GM18498 (cell line): ENCODE results near the gene SGSM1.
"Not testable (repeated sequence)": the region's sequence is repeated elsewhere in the genome, so short reads cannot be mapped to it uniquely, and the experiment has no call there.

ENCODE experiments used
- ATAC-seq: cut with Tn5 transposase; IDR thresholded peaks from one replicate; pipeline ENCODE4 v1.9.1; 2021; ENCODE audit warnings: mild to moderate bottlenecking, moderate library complexity; ENCODE audit not compliant: unreplicated experiment

SGSM1 gene

DNA sequence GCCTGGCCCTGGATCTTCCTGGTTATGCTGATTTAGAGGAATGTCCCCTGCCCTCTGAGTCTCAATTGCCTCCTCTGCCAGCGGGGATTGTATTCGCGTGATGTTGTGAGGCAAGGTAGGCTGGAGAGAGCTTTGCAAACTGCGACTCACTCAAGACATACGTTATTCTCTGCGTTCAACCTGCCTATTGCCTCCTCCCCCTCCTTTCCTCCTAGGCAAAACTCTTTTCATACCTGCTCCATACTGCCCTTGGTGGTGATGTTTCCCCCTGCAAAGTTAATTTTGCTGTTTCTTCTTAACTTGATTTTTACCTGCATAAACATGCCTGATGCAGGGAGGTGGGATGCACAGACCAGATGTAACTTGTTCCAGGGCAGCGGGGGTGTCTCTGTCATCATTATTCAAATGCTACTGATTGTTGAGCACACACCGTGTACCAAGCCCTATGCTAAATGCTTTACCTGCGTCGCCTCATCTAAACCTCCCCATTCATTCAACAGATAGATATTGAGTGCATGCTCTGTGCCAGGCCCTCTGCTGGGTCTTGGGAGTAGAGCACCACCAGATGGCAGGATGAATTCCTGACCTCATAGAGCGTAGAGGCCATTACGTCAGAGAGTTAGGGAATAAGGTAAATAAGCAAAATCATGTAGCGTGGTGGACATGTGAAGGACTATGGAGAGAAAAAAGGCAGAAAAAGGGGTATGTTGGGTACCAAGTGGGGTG lies 29.0 kb downstream of the SGSM1 start:
- no peak for ATAC-seq

DNA sequence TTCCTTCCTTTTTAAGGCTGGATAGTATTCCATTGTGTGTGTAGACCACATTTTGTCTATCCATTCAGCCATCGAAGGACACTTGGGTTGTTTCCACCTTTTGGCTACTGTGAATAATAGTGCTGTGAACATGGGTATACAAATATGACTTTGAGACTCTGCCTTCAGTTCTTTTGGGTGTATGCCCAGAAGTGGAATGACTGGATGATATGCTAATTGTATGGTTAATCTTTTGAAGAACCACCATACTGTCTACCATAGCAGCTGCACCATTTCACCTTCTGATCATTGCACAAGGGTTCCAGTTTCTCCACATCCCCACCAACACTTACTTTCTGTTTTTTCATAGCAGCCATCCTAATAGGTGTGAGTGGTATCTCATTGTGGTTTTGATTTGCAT lies 30.3 kb downstream of the SGSM1 start:
- no peak for ATAC-seq

DNA sequence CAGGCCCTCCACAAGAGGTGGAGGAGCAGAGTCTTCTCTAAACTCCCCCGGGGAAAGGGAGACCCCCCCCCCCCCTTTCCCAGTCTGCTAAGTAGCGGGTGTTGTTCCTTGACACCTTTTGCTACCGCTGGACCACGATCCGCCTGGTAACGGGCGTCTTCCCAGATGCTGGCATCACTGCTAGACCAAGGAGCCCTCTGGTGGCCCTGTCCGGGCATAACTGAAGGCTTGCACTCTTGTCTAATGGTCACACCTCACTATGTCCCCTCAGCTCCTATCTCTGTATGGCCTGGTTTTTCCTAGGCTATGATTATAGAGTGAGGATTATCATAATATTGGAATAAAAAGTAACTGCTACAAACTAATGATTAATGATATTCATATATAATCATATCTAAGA lies 31.5 kb downstream of the SGSM1 start:
- not testable (repeated sequence) for ATAC-seq

DNA sequence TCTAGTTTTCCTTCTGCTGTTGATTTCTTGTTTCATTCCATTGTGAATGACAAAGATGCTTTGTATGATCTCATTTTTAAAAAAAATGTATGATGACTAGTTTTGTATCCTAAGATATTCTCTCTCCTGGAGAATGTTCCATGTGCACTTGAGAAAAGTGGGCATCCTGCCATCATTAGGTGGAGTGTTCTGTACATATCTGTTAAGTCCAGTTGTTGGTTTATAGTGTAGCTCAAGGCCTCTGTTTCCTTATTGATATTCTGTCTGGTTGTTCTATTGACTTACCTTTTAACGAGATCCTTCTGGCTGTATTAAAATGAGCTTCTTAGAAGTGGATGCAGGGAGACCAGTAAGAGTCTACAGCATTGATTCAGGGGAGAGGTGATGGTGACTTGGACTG lies 35.2 kb downstream of the SGSM1 start:
- no peak for ATAC-seq

DNA sequence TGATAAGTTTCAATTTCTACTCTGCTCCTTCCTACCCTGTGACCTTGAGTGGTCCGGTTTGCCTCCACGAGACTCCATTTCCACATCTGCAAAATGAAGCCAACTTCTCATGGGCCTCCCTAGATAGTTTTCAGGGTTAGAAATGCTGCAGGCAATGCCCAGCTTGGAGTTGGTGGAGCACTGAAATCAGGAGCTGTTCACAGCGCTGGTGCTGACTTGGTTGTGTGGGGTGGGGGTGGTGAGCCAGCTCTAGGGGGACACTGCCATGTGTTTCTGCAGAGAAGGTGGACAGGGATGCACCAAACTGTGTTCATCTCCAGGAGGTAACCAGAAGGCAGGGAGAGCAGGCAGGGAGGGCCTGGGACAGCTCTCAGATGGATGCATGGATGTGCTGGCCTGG lies 37.0 kb downstream of the SGSM1 start:
- ATAC-seq, result no peak

DNA sequence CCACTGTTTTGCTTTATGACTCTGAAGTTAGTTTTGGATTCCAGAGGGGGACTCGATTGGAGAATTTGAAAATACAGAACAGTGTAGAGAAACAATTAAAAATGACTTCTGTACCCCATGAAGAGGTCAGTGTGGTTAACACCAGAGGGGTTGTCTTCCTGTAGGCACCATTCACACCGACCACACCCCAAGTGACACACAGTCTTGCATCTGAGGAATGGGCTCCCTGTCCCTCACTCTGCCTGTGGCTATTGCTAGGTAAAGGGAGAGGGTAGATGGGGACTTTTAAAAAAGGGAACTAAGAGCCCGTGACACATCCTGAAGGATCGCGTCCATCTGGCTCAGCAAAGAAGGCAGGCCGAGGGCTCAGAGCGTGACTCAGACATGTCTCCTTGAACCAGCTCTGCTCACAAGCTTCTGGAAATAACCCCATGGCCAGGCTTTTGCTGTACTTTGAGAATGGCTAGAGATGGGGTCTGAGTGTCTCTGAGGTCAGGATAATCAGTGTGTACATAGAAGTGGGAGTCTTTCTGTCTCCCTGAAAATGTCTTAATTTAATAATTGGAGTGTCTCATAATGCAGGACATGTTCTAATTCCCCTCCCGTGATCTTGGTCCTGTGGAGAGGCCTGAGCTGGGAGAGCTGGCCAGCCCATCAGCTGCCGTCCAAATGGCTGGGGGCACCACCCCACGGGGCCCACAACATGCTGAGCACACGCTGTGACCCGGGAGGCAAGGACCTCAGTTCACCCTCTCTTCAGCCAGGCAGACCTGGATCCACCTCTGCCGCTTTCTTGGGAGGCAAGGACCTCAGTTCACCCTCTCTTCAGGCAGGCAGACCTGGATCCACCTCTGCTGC lies 39.3 kb downstream of the SGSM1 start:
- ATAC-seq, result no peak

DNA sequence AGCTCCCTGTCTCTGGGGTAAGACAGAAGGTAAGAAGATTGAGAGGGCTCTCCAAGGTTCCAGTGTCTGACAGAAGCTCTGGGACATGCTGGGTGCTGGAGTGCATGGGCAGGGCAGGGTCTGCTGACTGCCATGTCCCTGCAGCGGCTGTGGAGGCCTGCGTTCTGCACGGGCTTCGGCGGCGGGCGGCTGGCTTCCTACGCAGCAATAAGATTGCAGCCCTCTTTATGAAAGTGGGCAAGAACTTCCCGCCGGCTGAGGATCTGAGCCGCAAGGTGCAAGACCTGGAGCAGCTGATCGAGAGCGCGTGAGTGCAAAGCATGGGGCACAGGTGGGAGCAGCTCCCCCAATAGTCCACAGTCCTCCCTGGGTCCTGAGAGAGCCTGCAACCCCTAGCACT lies 41.5 kb downstream of the SGSM1 start:
- no peak for ATAC-seq

DNA sequence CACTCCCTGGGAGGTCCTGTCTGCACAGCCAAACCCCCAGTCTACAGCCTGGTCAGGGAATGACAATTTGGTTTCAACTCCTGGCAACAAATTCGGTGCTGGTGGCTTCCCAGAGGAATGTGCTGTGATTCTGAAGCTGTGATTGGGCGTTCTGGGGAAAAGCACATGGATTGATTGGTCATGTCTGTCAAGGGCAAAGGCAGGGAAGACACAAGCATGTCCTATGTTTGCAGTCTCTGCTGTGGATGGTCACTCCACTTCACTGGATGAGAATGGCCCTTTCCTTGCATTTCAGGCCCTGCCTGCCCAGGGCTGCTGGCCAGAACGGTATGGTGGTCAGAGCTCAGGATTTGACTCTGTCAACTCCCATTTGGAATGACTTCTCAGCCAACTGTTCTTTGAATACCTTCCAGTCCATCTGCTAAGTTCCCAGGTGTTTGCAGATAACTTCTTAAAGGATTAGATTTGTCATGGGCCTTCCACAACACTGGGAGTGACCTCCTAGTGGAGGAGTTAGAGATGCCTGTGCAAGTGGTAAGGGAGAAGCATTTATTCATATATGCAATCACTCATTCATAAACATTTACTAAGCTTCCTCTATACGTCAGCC lies 42.7 kb downstream of the SGSM1 start:
- ATAC-seq, result no peak

DNA sequence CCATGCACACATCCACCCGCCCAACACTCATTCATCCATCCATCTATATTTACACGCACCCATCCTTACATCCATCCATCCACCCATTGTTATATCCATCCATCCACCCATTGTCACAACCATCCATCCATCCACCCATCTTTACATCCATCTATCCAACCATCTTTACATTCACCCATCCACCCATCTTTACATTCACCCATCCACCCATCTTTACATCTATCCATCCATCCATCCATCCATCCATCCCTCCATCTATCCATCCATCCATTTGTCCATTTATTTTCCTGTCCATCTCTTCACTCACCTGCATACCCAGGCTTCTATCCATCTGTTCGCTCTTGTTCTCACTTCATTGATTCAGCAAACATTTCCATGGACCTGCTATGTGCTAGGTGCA lies 49.8 kb downstream of the SGSM1 start:
- ATAC-seq, result no peak

DNA sequence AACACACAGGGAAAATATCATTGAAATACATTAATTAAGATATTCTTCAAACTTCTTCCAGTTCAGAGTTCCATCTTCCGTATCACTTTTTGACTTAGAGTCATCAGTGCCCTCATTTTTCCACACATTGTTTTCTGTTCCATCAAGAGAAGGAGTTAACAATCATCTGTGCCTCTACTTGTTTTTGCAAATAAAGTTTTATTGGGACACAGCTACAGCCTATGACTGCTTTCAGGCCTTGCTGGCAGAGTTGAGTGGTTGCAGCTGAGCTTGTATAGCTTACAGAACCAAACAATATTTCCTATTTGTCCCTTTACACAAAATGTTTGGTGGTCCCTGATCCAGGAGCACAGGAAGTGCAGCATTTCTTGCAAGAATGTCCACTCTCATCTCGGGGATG lies 51.6 kb downstream of the SGSM1 start:
- no peak for ATAC-seq

DNA sequence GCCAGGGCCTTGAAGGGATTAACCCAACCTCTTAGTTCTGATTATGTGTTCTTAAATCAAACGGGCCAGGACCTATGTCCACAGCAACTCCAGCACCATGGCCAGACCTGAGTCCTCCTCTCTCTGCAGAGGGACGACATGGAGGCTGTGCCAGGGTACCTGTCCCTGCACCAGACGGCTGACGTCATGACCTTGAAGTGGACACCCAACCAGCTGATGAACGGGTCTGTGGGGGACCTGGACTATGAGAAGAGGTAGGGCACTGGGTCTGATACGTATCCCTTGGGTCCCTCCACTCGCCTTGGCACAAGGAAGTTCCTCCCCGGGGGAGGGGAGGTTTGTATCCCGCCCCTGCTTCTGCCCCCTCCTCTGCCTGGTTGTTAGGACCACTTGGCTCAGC lies 53.6 kb downstream of the SGSM1 start:
- no peak for ATAC-seq

DNA sequence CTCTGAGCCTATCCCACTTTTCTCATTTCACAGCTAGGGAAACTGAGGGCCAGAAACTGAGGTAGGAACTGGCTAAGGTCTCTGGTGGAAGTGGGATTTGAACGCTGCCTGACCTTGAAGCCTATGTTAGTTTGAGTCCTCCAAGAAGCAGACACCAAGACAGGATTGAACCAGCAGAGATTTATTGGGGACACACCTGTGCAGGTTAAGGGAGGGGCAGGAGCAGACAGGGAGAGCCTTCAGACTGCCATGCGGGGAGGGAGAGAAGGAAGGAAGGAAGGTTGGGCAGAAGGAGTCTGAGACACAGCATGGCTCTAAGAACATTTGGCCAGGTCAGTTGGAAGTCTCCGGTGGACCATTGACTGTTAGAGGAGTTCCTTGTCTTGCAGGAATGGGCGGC lies 59.5 kb downstream of the SGSM1 start:
- ATAC-seq, result no peak

DNA sequence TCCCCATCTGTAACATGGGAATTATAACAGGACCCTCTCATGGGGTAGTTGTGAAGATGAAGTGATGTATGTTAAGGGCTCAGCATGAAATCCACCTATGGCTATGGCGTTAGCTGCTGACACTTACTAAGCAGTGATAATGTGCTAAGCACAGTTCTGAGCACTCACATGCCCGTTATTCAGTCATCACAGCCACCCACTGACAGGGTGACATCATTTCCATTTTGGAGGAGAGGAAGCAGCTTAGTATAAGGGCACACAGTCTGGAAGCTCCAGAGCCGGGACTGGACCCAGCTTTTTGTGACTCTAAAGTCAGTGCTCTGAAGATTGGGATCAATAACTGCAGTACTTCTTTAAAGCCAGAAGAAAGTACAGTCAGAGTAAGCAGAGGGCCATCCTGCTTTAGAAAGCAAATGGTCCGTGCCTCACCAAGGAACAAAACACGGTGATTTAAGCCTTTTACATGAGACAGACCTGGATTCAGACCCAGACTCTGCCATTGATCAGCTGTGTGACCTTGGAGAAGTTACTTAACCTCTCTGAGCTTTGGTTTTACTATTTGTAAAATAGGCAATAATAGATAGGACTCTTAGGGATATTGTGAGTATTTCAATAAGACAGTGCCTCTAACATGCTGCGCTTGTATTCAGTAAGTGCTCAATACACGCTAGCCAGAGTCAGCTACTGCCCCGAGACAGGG lies 61.5 kb downstream of the SGSM1 start:
- no peak for ATAC-seq

DNA sequence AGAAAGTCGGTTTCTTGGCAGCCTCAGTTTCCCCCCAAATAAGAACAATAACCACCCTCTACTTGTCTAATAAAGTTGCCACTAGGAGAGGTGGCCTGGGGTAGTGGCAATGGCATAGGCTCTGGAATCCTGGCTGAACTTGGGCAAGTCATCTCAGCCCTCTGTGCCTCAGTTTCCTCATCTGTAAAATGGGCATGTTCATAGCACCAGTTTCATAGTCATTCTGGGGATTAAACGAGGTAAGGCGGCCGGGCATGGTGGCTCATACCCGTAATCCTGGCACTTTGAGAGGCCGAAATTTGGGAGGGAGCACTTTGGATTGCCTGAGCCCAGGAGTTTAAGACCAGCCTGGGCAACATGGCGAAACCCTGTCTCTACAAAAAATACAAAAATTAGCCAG lies 63.0 kb downstream of the SGSM1 start:
- no peak for ATAC-seq

DNA sequence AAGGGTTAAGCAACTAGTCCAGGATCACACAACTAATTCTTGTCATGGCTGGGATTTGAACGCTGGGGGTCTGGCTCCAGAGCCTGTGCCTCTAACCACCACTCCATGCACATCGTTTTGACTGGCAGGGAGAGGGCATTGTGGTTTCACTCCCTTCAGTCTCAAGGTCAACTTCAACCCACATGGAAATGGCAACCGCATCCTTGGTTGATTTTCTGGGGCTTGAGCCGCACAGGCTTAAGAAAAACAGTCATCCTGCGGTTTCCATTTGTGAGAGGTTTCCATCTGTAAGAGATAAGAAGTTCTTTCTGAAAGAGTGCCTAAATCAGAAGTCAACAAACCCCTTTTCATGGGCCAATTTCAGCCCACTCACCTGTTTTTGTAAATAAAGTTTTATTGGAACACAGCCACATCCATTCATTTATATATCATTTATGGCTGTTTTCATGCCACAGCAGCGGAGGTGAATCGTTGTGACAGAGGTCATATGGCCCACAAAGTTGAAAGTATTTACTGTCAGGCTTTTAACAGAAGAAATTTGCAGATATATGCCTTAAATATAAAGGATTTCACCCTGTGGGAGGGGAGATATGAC lies 65.7 kb downstream of the SGSM1 start:
- no peak for ATAC-seq

DNA sequence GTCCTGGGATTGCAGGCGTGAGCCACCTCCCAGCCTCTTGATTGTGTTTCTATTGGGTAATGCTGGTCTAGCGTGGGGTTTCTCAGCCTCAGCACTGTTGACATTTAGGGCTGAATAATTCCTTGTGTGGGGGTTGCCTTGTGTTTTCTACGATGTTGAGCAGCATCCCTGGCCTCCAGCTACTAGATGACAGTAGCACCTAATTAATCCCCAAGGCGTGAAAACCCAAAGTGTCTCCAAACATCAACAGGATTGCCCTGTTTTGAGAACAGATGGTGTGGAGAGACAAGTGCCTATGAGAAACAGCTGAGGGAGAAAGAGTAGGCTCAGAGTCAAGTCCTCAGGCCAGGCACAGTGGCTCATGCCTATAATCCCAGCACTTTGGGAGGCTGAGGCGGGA lies 67.2 kb downstream of the SGSM1 start:
- no peak for ATAC-seq

DNA sequence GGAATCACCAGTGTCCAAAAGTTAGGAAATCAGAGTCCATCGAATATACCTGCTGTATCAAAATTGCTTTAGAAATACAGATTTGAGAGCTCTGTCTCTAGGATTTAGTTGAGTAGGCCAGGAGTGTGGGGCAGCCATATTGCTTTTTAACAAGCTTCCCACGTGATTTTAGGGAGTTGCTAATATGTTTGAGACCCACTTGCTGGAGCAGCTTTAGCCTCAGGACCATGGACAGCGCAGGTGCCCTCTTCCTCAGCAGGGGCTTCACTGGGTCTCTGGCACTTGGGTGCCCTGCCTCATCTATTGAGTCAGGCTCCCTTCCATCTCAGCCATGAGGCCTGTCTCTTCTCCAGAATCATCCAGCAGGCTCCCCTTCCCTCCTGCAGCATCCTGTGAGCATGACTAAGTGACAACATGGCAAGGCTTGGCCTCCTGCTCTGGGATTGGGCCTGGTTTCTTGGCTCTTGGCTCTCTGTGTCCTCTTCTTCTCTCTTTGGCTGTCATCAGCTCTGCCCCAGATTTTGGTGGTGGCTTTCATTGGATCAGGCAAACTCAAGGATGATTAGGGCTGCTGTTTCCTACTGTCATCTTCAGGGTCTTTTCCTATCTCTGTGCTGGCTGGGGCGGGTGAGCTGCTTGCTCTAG lies 70.0 kb downstream of the SGSM1 start:
- no peak for ATAC-seq

DNA sequence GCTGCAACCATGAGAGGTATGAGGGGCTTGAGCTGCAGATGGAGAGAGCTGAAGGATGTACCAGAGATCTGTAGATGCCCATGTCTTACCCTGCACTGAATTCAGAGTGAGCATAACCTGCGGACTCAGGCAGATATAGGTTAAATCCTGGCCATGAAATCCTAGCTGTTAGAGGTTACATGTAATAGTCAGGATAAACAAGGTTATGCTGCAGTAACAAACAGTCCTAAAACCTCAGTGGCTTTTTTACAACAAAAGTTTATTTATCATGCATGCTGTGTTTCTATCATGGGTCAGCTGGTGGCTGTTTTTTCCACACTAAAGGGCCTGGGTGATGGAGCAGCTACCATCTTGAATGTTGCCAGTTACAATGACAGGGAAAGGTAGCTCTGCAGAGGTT lies 70.7 kb downstream of the SGSM1 start:
- no peak for ATAC-seq

DNA sequence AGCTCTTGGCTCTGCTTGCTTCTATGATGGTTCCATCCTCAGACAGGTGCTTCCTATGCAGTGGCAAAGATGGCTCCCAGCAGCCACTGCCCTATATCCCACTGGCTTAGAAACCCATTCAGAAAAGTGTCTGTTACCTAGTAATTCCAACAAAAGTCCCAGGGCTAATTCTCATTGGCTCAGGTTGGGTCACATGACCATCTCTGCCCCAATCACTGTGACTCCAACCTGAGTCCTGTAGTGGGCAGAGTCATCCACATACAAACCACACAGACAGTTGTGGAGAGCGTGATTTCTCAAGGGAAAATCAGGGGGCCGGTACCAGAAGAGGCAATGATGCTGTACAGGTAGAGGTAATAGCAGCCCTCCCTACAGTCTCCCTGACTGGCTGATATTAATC lies 73.0 kb downstream of the SGSM1 start:
- no peak for ATAC-seq

DNA sequence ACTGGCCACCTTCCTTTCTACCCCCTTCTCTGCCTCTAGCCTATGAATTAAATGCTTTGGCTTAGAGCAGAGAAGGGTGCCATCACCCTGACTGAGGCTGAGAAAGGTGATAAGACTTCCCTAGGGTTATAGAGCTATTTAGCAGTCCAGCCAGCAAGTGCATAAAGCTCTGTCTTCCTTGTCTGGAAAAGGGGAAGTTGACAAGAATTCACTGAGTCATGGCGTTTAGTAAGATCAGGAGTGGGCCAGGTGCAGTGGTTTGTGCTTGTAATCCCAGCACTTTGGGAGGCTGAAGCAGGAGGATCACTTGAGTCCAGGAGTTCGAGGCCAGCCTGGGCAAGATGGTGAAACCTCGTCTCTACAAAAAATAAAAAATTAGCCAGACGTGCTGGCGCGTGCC lies 77.4 kb downstream of the SGSM1 start:
- ATAC-seq, result no peak

DNA sequence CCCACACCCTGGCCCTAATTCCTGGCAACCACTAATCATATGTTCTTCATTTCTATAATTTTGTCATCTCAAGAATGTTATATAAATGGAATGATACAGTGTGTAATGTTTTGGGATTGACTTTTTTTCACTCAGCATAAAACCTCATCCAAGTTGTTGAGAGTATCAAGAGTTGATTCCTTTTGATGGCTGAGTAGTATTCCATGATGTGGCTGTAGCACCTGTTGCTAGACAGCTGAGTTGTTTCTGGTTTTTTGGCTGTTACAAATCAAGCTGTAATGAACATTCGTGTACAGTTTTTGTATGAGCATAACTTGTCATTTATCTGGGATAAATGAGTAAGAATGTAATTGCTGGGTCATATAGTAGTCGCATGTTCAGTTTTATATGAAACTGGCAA lies 81.2 kb downstream of the SGSM1 start:
- no peak for ATAC-seq
